GM12878 (cell line): ENCODE measurements around the gene FLAD1. TPM values are rescaled to one million over a fixed set of nuclear protein-coding genes. Genes with fewer than 3 reads are reported as not detected.

Experiments
- ATAC-seq: fragments of 200-7000 bp; cut with Tn5 transposase; 3 replicates; pipeline ENCODE4 v1.9.1; 2020; ENCODE audit warnings: mild to moderate bottlenecking, moderate library complexity
- BruUV-seq: library from RNA; stranded (reverse); fragments of 400-500 nt; replicated peaks from 2 replicates; lab custom pipeline; 2021; lab: Mats Ljungman, UMichigan
- CTCF ChIA-PET: fragments of 300-600 bp; sonication (Branson Sonifier 250); formaldehyde crosslinking; extraction: SDS; loops from one replicate; lab custom pipeline; 2021; ENCODE audit warnings: inconsistent platforms; lab: Yijun Ruan, JAX
- POLR2A ChIA-PET: fragments of 350-600 bp; formaldehyde crosslinking; extraction: SDS; loops from one replicate; lab custom pipeline; 2021; ENCODE audit warnings: inconsistent platforms; lab: Charles Lee
- RAD21 ChIA-PET: fragments of 300-600 bp; sonication (Branson Sonifier 250); formaldehyde crosslinking; loops from one replicate; lab custom pipeline; 2023; ENCODE audit warnings: antibody characterized with exemption; ENCODE audit not compliant: unreplicated experiment; lab: Charles Lee
- SMC1A ChIA-PET: fragments of 300-600 bp; sonication (Branson Sonifier 250); formaldehyde crosslinking; loops from one replicate; lab custom pipeline; 2023; ENCODE audit not compliant: unreplicated experiment, uncharacterized antibody; lab: Charles Lee
- DNase-seq: peaks from one replicate; pipeline ENCODE4 v3.0.0-alpha.2; 2011; ENCODE audit warnings: low read depth, low spot score
- FAIRE-seq: peaks from 3 replicates; lab custom pipeline; 2011; peaks lifted over from hg19 to GRCh38; lab: Jason Lieb, UNC
- H2AFZ ChIP-seq: 2 replicates; pipeline ENCODE4 v1.6.0; 2011; ENCODE audit warnings: low read depth, low read length, control low read depth; ENCODE audit not compliant: control insufficient read depth
- H3K27ac ChIP-seq: 2 replicates; pipeline ENCODE4 v1.5.1; 2011; ENCODE audit warnings: control low read depth; ENCODE audit not compliant: control insufficient read depth, insufficient read depth
- H3K27me3 ChIP-seq, 2 experiments: replicated peaks in 1 of 2; 2 replicates each; pipeline versions ENCODE4 v1.6.0 to v1.6.1; 2011; ENCODE audit warnings: low read length in 1 of 2; ENCODE audit not compliant: control insufficient read depth in 2 of 2, insufficient read depth in 2 of 2
- H3K36me3 ChIP-seq, 2 experiments: 2 replicates each; pipeline ENCODE4 v1.5.1; 2011; ENCODE audit warnings: low read length in 1 of 2; ENCODE audit not compliant: control insufficient read depth in 2 of 2, insufficient read depth in 2 of 2
- H3K4me1 ChIP-seq: 2 replicates; pipeline ENCODE4 v1.6.1; 2011; ENCODE audit warnings: mild to moderate bottlenecking, low read length, moderate library complexity, mixed read lengths; ENCODE audit not compliant: control insufficient read depth, insufficient read depth
- H3K4me2 ChIP-seq: 2 replicates; pipeline ENCODE4 v1.6.0; 2011; ENCODE audit warnings: control low read depth; ENCODE audit not compliant: control insufficient read depth, insufficient read depth
- H3K4me3 ChIP-seq: fragments of 200-600 bp; sonication (generic); 2 replicates; pipeline ENCODE4 v1.5.1; 2016
- H3K79me2 ChIP-seq: 2 replicates; pipeline ENCODE4 v1.6.0; 2011; ENCODE audit warnings: low read length; ENCODE audit not compliant: control insufficient read depth, insufficient read depth
- H3K9ac ChIP-seq: 2 replicates; pipeline ENCODE4 v1.8.0; 2011; ENCODE audit warnings: low read length, control low read depth, mixed read lengths; ENCODE audit not compliant: control insufficient read depth, insufficient read depth
- H3K9me3 ChIP-seq: replicated peaks from 3 replicates; pipeline ENCODE4 v1.5.1; 2011; ENCODE audit warnings: mild to moderate bottlenecking, low read length; ENCODE audit not compliant: control insufficient read depth, insufficient read depth
- H4K20me1 ChIP-seq: 2 replicates; pipeline ENCODE4 v1.6.0; 2011; ENCODE audit not compliant: control insufficient read depth, insufficient read depth
- HDAC2 ChIP-seq: fragments of 200-600 bp; sonication (generic); IDR thresholded peaks from 2 replicates; pipeline ENCODE4 v1.6.1; 2017
- IKZF1 ChIP-seq: fragments of 450-650 bp; conservative IDR thresholded peaks from 2 replicates; pipeline ENCODE4 v1.6.1; 2017; ENCODE audit warnings: antibody characterized with exemption, mild to moderate bottlenecking
- IKZF2 ChIP-seq, 2 experiments: fragments of 450-650 bp; IDR thresholded peaks; 2 replicates each; pipeline ENCODE4 v1.6.1; 2017; ENCODE audit warnings: mild to moderate bottlenecking in 2 of 2, moderate library complexity in 2 of 2
- MEF2A ChIP-seq: IDR thresholded peaks from 2 replicates; pipeline ENCODE4 v1.6.1; 2011; ENCODE audit warnings: low read depth, mild to moderate bottlenecking, low read length, moderate library complexity; ENCODE audit not compliant: insufficient read depth
- MYB ChIP-seq: fragments of 150-350 bp; IDR thresholded peaks from 2 replicates; pipeline ENCODE4 v1.6.1; 2014; ENCODE audit warnings: mild to moderate bottlenecking, low read depth, low read length, borderline replicate concordance
- NFXL1 ChIP-seq: fragments of 450-650 bp; IDR thresholded peaks from 2 replicates; pipeline ENCODE4 v1.6.1; 2017; ENCODE audit warnings: antibody characterized with exemption, mild to moderate bottlenecking, borderline replicate concordance
- RELB ChIP-seq: fragments of 450-650 bp; IDR thresholded peaks from 2 replicates; pipeline ENCODE4 v1.6.1; 2017; ENCODE audit warnings: low read depth, mild to moderate bottlenecking, moderate library complexity
- SUZ12 ChIP-seq: fragments of 200-600 bp; sonication (generic); IDR thresholded peaks from one replicate; pipeline ENCODE4 v1.6.1; 2018; ENCODE audit warnings: antibody characterized with exemption, mild to moderate bottlenecking; ENCODE audit not compliant: unreplicated experiment
- ZNF24 ChIP-seq: fragments of 450-650 bp; IDR thresholded peaks from 2 replicates; pipeline ENCODE4 v1.6.1; 2017; ENCODE audit warnings: antibody characterized with exemption, mild to moderate bottlenecking
- ZZZ3 ChIP-seq: IDR thresholded peaks from 2 replicates; pipeline ENCODE4 v1.6.1; 2011; ENCODE audit warnings: low read depth; ENCODE audit not compliant: control insufficient read depth, insufficient read length
- WGBS: methylation state at CpG from one replicate; pipeline ENCODE4 v1.1.6; 2016; ENCODE audit warnings: low lambda C conversion rate; ENCODE audit not compliant: insufficient replicate concordance, insufficient coverage; ENCODE audit errors: missing lambda C conversion rate; 5-methylcytosine and 5-hydroxymethylcytosine counted together
- in situ Hi-C: fragments of 300-500 bp; cut with MboI; formaldehyde crosslinking; loops from 9 replicates; pipeline ENCODE4 v1.14.3; 2018; ENCODE audit warnings: mixed read lengths
- intact Hi-C: fragments of 100-400 bp; cut with micrococcal nuclease; formaldehyde crosslinking; loops from one replicate; pipeline ENCODE4 v1.14.2; 2022; ENCODE audit not compliant: unreplicated experiment
- polyA plus RNA-seq, 11 experiments: library from polyadenylated mRNA; depleted of rRNA in 4 of 11; unstranded in 6 of 11; stranded (reverse) in 5 of 11; fragments of >200 nt; fragmentation: Nextera tagmentation in 4 of 11; fragmentation: Illumina TruSeq in 1 of 11; extraction: Ambion mirVana in 4 of 11; extraction: Trizol in 1 of 11; gene quantifications; 1 replicate in 1 of 11; 2 replicates in 10 of 11; pipeline versions ENCODE4 v1.2.1 to v1.2.3, GENCODE V29; 2011 to 2016; ENCODE audit warnings: inconsistent platforms in 2 of 11, missing spikeins in 2 of 11, low read depth in 1 of 11
- total RNA-seq, 4 experiments: library from RNA; depleted of rRNA in 3 of 4; stranded (reverse); fragments of >200 nt in 3 of 4; fragmentation: Illumina TruSeq in 1 of 4; extraction: Trizol in 1 of 4; gene quantifications; 2 replicates each; pipeline versions ENCODE4 v1.2.1 to v1.2.3, GENCODE V29; 2013 to 2021

FLAD1 gene
- total and polyA plus RNA-seq, 10 of the 15 experiments (the other 5 are each of a cell fraction or from before 2014, with no cell fraction given): 22.9 to 93.4 (median 56.6) TPM

- no peak for TF ChIP-seq HDAC2
- no peak for TF ChIP-seq ZNF24
- no peak for TF ChIP-seq MYB
- no peak for TF ChIP-seq NFXL1
- no peak for TF ChIP-seq IKZF1
- TF ChIP-seq RELB: no peak
- no peak for TF ChIP-seq SUZ12
- TF ChIP-seq ZZZ3: no peak
- TF ChIP-seq MEF2A: no peak
- no peak for TF ChIP-seq IKZF2 (IDR thresholded peaks at IDR 0.05)
- TF ChIP-seq, all 136 proteins: peak for 0
- ChIA-PET CTCF (interaction anchor here (20.6 kb wide), 1 partner anchor 29 kb away, joined by 226 read pairs; the partner anchor contains the start of genes LENEP and ZBTB7B), SMC1A (no interaction called here), RAD21 (interaction anchor here (0.9 kb wide), 1 partner anchor 90 kb away, joined by 3 read pairs; no protein-coding TSS in a partner anchor), POLR2A (interaction anchor here (9.8 kb wide), 1 partner anchor 12 kb away, joined by 140 read pairs; the partner anchor contains the start of genes PBXIP1 and PYGO2)
- Histone ChIP-seq H3K4me1 (peaks cover 22% of the 10 kb centered on the region), H3K4me2 (no peak overlapping the region), H3K27ac (no peak overlapping the region), H3K9ac (no peak overlapping the region), H3K36me3 (peaks cover 10 to 12% of the 10 kb centered on the region in 2 experiments; a peak in 3 of 4 replicates), H3K79me2 (peaks cover 41% of the 10 kb centered on the region), H3K27me3 (no peaks in the 10 kb centered on the region), H2AFZ (no peak overlapping the region), H3K9me3 (no peaks in the 10 kb centered on the region), H3K4me3 (no peak overlapping the region), H4K20me1 (no peaks in the 10 kb centered on the region)
- no peak for FAIRE-seq
- ATAC-seq: no peak
- DNase-seq: no peak
- 89% methylated on average over 3 of the region's 3 CpGs for WGBS
- intact Hi-C loops: no loop called here
- no TSS peak for BruUV-seq
- in situ Hi-C loops: no loop called here
Observed at GRCh38 chr1:154968731-154969130, 14.4 kb upstream of the FLAD1 start.
